Left lung (tissue), 10 donors: ENCODE measurements around the gene TCF7L2. TPM values are rescaled to one million over a fixed set of nuclear protein-coding genes. Genes with fewer than 3 reads are reported as not detected.

ENCODE experiments used
- ATAC-seq: fragments of 200-7000 bp; cut with Tn5 transposase; one replicate; pipeline ENCODE4 v1.9.1; 2020; ENCODE audit warnings: moderate library complexity
- DNase-seq, 4 donors: peaks; one replicate each; pipeline ENCODE4 v3.0.0-alpha.2; 2013 to 2020
- H3K27ac ChIP-seq, 2 donors: fragments of 200-600 bp; sonication (generic) in 1 of 2; one replicate each; pipeline versions ENCODE4 v1.5.0 to v1.8.0; 2020 to 2021
- H3K27me3 ChIP-seq, 2 donors: fragments of 200-600 bp; sonication (generic) in 1 of 2; one replicate each; pipeline versions ENCODE4 v1.5.0 to v1.8.0; 2020 to 2021
- H3K36me3 ChIP-seq, 2 donors: fragments of 200-600 bp; sonication (generic) in 1 of 2; one replicate each; pipeline versions ENCODE4 v1.5.0 to v1.8.0; 2020 to 2021
- H3K4me1 ChIP-seq, 2 donors: fragments of 200-600 bp; one replicate each; pipeline ENCODE4 v1.8.0; 2021
- H3K4me3 ChIP-seq, 2 donors: fragments of 200-600 bp; sonication (generic) in 1 of 2; one replicate each; pipeline versions ENCODE4 v1.5.0 to v1.8.0; 2020 to 2021; ENCODE audit warnings: mild to moderate bottlenecking in 1 of 2
- H3K9me3 ChIP-seq, 2 donors: fragments of 200-600 bp; sonication (generic) in 1 of 2; one replicate each; pipeline versions ENCODE4 v1.5.0 to v1.8.0; 2020 to 2021
- CTCF ChIP-seq, 2 donors: fragments of 200-600 bp; sonication (generic) in 1 of 2; IDR thresholded peaks; one replicate each; pipeline versions ENCODE4 v1.5.0 to v1.8.0; 2021; ENCODE audit warnings: antibody characterized with exemption in 2 of 2
- intact Hi-C, 2 donors: fragments of 100-400 bp; cut with DNase I; formaldehyde crosslinking; loops; one replicate each; pipeline versions ENCODE4 v1.11.2 to v1.14.2; 2022
- polyA plus RNA-seq, 6 donors: library from polyadenylated mRNA; unstranded; fragments of 120-200 nt; gene quantifications; one replicate each; pipeline ENCODE4 v1.2.1, GENCODE V29; 2013; ENCODE audit not compliant: insufficient read length in 6 of 6
- total RNA-seq, 2 donors: library from RNA; stranded (reverse); fragmentation: NEBNext Ultra II Directional; extraction: Animal tissue kit (Norgen Biotek cat#: 25700); gene quantifications; one replicate each; pipeline ENCODE4 v1.2.1, GENCODE V29; 2021
- donor health status: DM: no; HTN: yes; CAD: no.
- donor health status: DM: no; HTN: no; CAD: no.

Gene TCF7L2
- total and polyA plus RNA-seq, 8 donors, result 25.1 to 54.9 (median 53.0) TPM

GRCh38 chr10:113158183-113158582 is 208.1 kb downstream of the TCF7L2 start:
- Histone ChIP-seq H3K9me3 (no peaks in the 10 kb centered on the region), H3K36me3 (peaks cover 0 to 70% of the 10 kb centered on the region in 2 donors), H3K27ac (no peak overlapping the region), H3K27me3 (no peaks in the 10 kb centered on the region), H3K4me1 (peaks cover 0 to 11% of the 10 kb centered on the region in 2 donors), H3K4me3 (no peak overlapping the region)
- DNase-seq (no peak), ATAC-seq (peak; percentile 45)
- intact Hi-C loops, result no loop called here
- TF ChIP-seq CTCF (IDR thresholded peaks at IDR 0.05), result no peak

GRCh38 chr10:113159563-113159962 is 209.5 kb downstream of the TCF7L2 start:
- no peak overlapping the region for H3K4me3 ChIP-seq
- H3K4me1 ChIP-seq, result peaks cover 0 to 11% of the 10 kb centered on the region in 2 donors
- ATAC-seq, result no peak
- no peak for TF ChIP-seq CTCF (IDR thresholded peaks at IDR 0.05)
- no peaks in the 10 kb centered on the region for H3K27me3 ChIP-seq
- H3K36me3 ChIP-seq, result peaks cover 0 to 56% of the 10 kb centered on the region in 2 donors
- intact Hi-C loops, result no loop called here
- H3K9me3 ChIP-seq, result no peaks in the 10 kb centered on the region
- no peak for DNase-seq
- H3K27ac ChIP-seq, result no peak overlapping the region

- TF ChIP-seq CTCF (IDR thresholded peaks at IDR 0.05), result no peak
- Histone ChIP-seq H3K27me3 (no peaks in the 10 kb centered on the region), H3K9me3 (no peaks in the 10 kb centered on the region), H3K4me1 (peaks cover 0 to 11% of the 10 kb centered on the region in 2 donors), H3K27ac (no peak overlapping the region), H3K4me3 (no peak overlapping the region), H3K36me3 (peaks cover 0 to 57% of the 10 kb centered on the region in 2 donors)
- DNase-seq (no peak), ATAC-seq (no peak)
- intact Hi-C loops, result no loop called here
Measured at GRCh38 chr10:113160641-113161040, 210.6 kb downstream of the TCF7L2 start.

GRCh38 chr10:113161066-113161465 is 211.0 kb downstream of the TCF7L2 start:
- Histone ChIP-seq H3K4me1 (peaks cover 0 to 11% of the 10 kb centered on the region in 2 donors), H3K27ac (no peak overlapping the region), H3K9me3 (no peaks in the 10 kb centered on the region), H3K4me3 (no peak overlapping the region), H3K36me3 (peaks cover 0 to 58% of the 10 kb centered on the region in 2 donors), H3K27me3 (no peaks in the 10 kb centered on the region)
- DNase-seq (no peak), ATAC-seq (no peak)
- intact Hi-C loops, result no loop called here
- no peak for TF ChIP-seq CTCF (IDR thresholded peaks at IDR 0.05)

- Histone ChIP-seq H3K27ac (no peak overlapping the region), H3K27me3 (no peaks in the 10 kb centered on the region), H3K4me3 (no peak overlapping the region), H3K4me1 (peaks cover 0 to 11% of the 10 kb centered on the region in 2 donors), H3K36me3 (peaks cover 0 to 51% of the 10 kb centered on the region in 2 donors), H3K9me3 (no peaks in the 10 kb centered on the region)
- TF ChIP-seq CTCF (IDR thresholded peaks at IDR 0.05), result no peak
- intact Hi-C loops, result no loop called here
- no peak for ATAC-seq
- no peak for DNase-seq
Measured at GRCh38 chr10:113162960-113163359, 212.9 kb downstream of the TCF7L2 start.
